ENCODE results near the gene MAPK9.

The MAPK9 gene

DNA sequence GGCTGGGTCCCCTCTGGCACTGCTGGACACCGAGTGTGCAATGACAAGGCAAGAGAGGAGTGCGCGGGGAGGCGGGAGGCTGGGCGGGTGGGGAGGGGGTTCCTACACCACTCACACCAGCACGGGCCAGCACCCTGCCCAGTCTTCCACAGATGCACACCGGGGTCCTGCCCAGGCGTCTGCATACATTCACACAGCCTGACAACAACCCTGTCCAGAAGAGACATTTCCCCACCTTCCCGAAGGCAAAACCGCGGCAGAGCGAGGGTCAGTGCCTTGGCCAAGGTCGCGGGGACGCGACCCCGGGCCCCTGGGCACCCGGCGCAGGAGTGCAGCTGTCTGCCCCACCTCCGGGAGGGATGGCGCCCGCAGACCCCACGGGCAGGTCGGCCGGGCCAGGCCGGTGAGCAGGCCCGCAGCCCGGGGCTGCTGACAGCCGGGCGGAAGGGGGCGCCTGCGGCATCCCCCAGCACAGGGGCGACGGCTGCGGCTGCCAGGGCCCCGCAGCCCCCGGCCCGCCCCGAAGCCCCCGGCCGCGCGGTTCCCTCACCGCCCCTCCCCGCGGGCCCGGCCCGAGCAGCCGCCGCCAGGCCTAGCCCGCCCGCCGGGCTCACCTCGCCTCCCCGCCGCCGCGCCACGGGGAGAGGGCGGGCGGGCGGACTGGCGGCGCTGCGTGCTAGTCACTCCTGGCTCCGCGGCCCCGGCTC lies 496 bp downstream of the MAPK9 start:
- no peak for DNase-seq

GRCh38 chr5:180290568-180291233 lies 1.2 kb downstream of the MAPK9 start:
- no peak for DNase-seq

DNA sequence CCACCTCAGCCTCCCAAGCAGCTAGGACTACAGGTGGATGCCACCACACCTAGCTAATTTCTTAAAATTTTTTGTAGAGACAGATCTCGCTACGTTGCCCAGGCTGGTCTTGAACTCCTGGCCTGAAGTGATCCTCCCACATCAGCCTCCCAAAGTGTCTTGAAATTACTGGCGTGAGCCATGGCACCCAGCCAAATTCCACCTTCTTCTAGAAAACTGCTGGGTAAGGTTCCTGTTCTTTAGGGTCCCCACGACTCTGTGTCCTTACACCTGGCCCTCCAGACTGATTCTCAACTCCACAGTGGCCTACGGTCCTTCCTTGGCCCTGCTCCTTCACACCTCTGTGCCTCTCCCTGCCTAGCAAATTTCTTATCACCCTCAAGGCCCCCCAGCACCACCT lies 1.9 kb downstream of the MAPK9 start:
- DNase-seq, result no peak

DNA sequence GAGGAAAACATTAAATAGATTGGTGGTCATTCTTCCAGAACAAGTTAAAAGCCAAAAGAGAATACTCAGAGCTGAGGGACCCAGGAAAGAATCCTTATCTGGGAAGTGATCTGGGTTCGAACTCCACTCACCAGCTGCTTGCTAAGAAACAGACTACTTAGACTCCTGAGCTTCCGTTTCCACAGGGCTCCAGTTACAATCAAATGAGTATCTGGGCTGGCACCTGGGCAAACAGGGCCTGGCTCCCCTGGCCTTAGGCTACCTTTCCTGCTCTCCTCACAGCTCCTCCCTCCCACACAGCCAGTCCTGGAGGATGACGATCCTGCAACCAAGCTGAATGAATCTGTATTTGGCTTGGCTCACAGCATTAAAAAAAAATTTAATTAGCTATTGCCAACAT lies 2.5 kb downstream of the MAPK9 start:
- DNase-seq, result no peak

- DNase-seq, result no peak
Observed at GRCh38 chr5:180287868-180288267, 4.0 kb downstream of the MAPK9 start.

DNA sequence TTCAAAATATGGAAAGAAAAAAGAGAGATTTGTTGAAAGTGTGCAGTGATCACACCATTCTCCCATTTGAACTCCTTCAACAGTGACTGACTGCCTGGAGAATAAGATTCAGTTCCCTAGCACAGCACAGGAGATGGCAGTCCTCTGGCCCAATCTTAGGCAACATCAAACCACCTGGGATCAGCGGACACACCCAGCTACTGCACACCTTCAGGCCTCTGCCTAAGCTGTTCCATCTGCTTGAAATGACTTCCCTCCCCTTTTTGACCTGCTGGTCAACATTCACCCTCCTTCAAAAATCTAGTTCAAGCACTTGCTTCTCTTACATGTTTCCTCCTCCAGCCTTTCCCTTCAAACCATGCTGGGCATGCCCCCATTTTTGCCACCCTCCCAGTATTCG lies 4.5 kb downstream of the MAPK9 start:
- no peak for DNase-seq

DNA sequence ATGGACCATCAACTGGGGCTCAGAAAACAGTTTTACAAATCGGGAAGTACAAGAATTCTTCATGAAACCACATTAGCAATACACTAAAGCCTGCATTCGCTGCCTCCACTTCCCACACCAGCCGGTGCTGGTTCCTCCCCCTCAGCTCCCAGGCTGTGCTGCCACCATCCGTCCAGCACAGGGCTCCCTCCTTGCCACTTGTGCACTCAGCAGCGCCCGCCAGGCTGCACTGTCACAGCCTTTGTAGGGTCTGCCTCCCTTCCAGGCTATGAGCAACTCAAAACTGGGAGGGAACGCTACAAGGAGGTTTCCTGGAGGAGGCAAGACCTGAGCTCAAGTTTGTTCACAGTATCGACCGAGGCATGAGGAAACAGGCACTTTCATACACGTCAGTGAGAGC lies 7.7 kb downstream of the MAPK9 start:
- DNase-seq, result no peak

- DNase-seq, result no peak
Observed at GRCh38 chr5:180283026-180283615, 8.8 kb downstream of the MAPK9 start.

DNA sequence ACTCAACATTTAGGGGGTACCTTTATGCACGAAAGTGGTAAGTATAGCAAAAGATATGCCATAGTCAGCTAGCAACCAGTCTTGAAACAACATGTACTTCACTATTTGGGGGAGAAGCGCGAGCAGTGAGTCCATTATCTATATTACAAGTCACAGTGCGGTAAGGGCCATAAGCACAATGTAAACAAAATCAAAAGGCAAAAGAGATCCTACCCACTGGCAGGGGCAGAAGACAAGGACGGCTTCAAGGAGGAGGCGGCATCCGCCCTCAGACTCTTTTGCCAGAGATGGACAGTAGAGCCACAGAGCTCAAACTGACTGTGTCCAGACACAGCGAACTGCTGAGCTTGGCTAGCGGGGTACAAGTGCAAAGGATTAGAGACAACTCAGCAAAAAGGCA lies 9.6 kb downstream of the MAPK9 start:
- no peak for DNase-seq

DNA sequence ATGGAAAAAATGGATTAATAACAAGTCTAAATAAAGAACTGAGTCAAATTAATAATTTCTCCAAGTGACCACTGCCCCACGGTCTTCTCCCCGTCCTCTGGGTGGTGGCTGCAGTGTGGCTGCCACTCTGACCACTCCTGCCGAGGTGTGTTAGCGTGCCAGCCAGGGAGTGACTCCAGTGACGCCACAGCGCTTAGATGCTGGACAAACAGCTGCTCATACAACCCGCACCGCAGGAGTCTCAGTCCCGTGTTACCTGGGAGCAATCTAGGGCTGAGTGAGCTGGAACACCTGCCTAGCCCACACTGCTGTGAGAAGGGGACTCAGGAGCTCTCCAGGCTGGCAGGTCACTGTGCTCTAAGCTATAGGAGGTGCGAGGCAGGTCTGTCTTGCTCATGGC lies 10.2 kb downstream of the MAPK9 start:
- no peak for DNase-seq

GRCh38 chr5:180274695-180275094 lies 17.2 kb downstream of the MAPK9 start:
- DNase-seq, result no peak

DNA sequence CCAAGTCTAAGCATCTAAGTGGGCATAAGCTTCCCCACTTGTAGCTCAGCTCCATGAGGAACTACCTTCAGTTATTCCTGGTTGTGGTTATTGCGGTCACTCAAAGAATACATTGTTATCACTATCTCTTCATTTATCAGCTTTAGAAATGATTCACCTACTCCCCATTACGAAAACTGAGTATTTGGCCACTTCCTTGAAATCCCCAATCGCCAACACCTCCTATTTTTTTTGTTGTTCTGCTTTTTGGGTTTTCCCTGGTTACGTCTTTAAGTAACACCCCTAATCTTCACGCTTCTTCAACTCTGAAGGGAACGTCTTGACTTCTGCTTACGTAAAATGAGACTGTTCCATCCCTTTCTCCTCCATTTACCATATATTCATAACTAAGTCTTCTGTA lies 20.7 kb downstream of the MAPK9 start:
- no peak for DNase-seq

GRCh38 chr5:180259260-180259611 lies 32.6 kb downstream of the MAPK9 start:
- no peak for DNase-seq

DNA sequence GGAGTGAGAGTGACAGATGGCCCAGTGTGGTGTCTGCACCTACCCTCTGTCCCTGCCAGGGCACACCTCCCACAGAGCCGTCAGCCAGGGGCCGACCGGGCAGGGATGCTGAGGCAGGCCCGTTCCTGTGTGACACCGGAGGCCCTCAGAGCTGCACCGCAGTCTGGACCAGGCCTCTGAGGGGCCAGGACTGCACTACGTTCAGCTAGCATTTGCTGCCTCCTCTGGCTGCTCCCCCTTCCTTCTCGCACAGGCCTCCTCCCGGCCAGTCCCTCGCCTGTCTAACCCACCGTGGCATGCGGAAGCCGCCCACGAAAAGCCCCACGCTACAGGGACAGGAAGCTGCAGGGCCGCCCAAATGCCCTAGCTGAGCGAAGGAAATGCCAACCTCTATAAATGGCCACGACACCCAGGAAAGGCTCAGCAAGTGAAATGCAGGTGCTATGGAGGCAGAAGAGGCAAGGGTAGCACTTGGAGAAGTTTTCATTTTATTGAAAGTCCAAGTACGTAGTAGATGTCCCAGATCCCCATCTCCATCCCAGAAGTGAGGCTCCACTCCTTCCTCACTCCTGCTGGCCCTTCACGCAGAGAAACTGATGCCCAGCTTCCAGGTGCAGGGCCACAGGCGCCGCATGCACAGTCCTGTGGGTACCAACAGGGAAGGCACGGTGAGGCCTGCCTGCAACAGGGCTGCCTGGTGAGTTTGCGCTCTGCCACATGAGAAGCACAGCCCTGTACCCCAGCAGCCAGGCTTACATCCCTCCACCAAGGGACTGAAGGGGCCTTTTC lies 38.7 kb downstream of the MAPK9 start:
- no peak for DNase-seq

- DNase-seq, result no peak
Observed at GRCh38 chr5:180251887-180252286, 40.0 kb downstream of the MAPK9 start.

GRCh38 chr5:180251141-180251540 lies 40.7 kb downstream of the MAPK9 start:
- no peak for DNase-seq

DNA sequence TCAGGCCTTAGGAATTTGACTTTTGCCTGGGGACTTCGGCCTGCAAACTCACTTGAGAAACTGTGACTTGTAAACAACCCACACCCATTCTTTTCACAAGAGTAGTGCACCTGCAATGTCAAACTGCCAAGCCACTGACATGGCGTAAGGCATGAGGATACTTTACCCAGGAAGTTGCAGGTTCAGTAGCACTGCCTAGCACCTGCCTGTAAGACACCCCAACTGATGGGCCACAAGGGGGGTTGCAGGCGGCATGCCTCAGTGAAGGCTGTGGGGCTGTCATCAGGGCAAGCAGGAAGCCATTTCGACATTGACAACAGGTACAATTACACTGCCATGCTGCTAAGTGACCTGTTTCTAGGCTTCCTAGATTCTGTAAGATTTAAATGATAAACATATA lies 41.6 kb downstream of the MAPK9 start:
- DNase-seq, result no peak

GRCh38 chr5:180241600-180241999 lies 50.3 kb downstream of the MAPK9 start:
- DNase-seq, result no peak

- no peak for DNase-seq
Observed at GRCh38 chr5:180238631-180239030, 53.3 kb downstream of the MAPK9 start.

- DNase-seq, result no peak
Observed at GRCh38 chr5:180235846-180236245, 56.0 kb downstream of the MAPK9 start.

GRCh38 chr5:180235077-180235476 lies 56.8 kb downstream of the MAPK9 start:
- DNase-seq, result no peak

GRCh38 chr5:180234271-180234670 lies 57.6 kb downstream of the MAPK9 start:
- no peak for DNase-seq

GRCh38 chr5:180233729-180234128 lies 58.2 kb downstream of the MAPK9 start:
- DNase-seq, result no peak

GRCh38 chr5:180230017-180230416 lies 61.9 kb downstream of the MAPK9 start:
- no peak for DNase-seq

Measured in NCI-H1105 (cell line).